ENCODE measurements around the gene LRP6. TPM values are rescaled to one million over a fixed set of nuclear protein-coding genes. Genes with fewer than 3 reads are reported as not detected.

Gene LRP6
- total and polyA plus RNA-seq, 10 of the 15 experiments (the other 5 are each of a cell fraction or from before 2014, with no cell fraction given) = 1.5 to 14.9 (median 6.1) TPM

- TF ChIP-seq TCF12 (IDR thresholded peaks at IDR 0.05; ENCODE audit: low read depth, low read length) (no peak), CREB1 (IDR thresholded peaks at IDR 0.05; ENCODE audit: low read depth) (no peak)
- Histone ChIP-seq H3K27me3 (replicated peaks in 1 of 2; ENCODE audit: control insufficient read depth in 2 of 2, insufficient read depth in 2 of 2, low read length in 1 of 2) (no peaks in the 10 kb centered on the region), H3K79me2 (ENCODE audit: control insufficient read depth, insufficient read depth, low read length) (peaks cover 1% of the 10 kb centered on the region), H3K9me3 (replicated peaks; ENCODE audit: control insufficient read depth, insufficient read depth, low read length) (no peaks in the 10 kb centered on the region; the same call in 2 of the 3 replicates), H3K36me3 (ENCODE audit: control insufficient read depth in 2 of 2, insufficient read depth in 2 of 2, low read length in 1 of 2) (no peaks in the 10 kb centered on the region), H3K4me1 (ENCODE audit: control insufficient read depth, insufficient read depth, low read length) (no peaks in the 10 kb centered on the region), H4K20me1 (ENCODE audit: control insufficient read depth, insufficient read depth) (no peaks in the 10 kb centered on the region), H3K9ac (ENCODE audit: control insufficient read depth, insufficient read depth, low read length) (no peak overlapping the region), H3K4me3 (no peak overlapping the region), H3K4me2 (ENCODE audit: control insufficient read depth, insufficient read depth) (no peak overlapping the region), H3K27ac (ENCODE audit: control insufficient read depth, insufficient read depth) (no peak overlapping the region), H2AFZ (ENCODE audit: control insufficient read depth, low read depth, low read length) (no peak overlapping the region)
- WGBS (ENCODE audit: insufficient coverage, insufficient replicate concordance, low lambda C conversion rate, missing lambda C conversion rate) = 37% methylated on average over 4 of the region's 4 CpGs
- ChIA-PET POLR2A (interaction anchor here (0.6 kb wide), 1 partner anchor 17 kb away, joined by 3 read pairs; no protein-coding TSS in a partner anchor), CTCF (interaction anchor here (0.7 to 1.5 kb wide), 5 partner anchors 9 to 123 kb away, joined by 3 to 4 read pairs (median 3); no protein-coding TSS in a partner anchor), SMC1A (ENCODE audit: uncharacterized antibody, unreplicated experiment) (interaction anchor here (1.0 to 4.1 kb wide), 5 partner anchors 9 to 117 kb away, joined by 3 to 14 read pairs (median 4); no protein-coding TSS in a partner anchor), RAD21 (ENCODE audit: unreplicated experiment) (no interaction called here)
- no peak for FAIRE-seq
- in situ Hi-C loops (cut with MboI) (no loop called here), intact Hi-C loops (cut with micrococcal nuclease; ENCODE audit: unreplicated experiment) (no loop called here)
- DNase-seq (ENCODE audit: low read depth, low spot score) = no peak
- no TSS peak for BruUV-seq (replicated peaks)
- ATAC-seq = no peak
Observed at GRCh38 chr12:12238605-12239004, 28.2 kb downstream of the LRP6 start.

- intact Hi-C loops (cut with micrococcal nuclease; ENCODE audit: unreplicated experiment) = no loop called here
- SMC1A ChIA-PET (ENCODE audit: uncharacterized antibody, unreplicated experiment) = interaction anchor here (1.1 to 4.1 kb wide), 2 partner anchors 12 to 64 kb away, joined by 3 to 14 read pairs; no protein-coding TSS in a partner anchor
Observed at GRCh38 chr12:12236896-12237295, 29.9 kb downstream of the LRP6 start.

More at GRCh38 chr12:12236896-12237295, 29.9 kb downstream of the LRP6 start:
- no peaks in the 10 kb centered on the region for H3K36me3 ChIP-seq (ENCODE audit: control insufficient read depth in 2 of 2, insufficient read depth in 2 of 2, low read length in 1 of 2)
- no peak overlapping the region for H2AFZ ChIP-seq (ENCODE audit: control insufficient read depth, low read depth, low read length)
- RAD21 ChIA-PET (ENCODE audit: unreplicated experiment) = no interaction called here
- DNase-seq (ENCODE audit: low read depth, low spot score) = no peak
- H3K27me3 ChIP-seq (replicated peaks in 1 of 2; ENCODE audit: control insufficient read depth in 2 of 2, insufficient read depth in 2 of 2, low read length in 1 of 2) = no peaks in the 10 kb centered on the region
- in situ Hi-C loops (cut with MboI) = no loop called here
- POLR2A ChIA-PET = no interaction called here
- no peaks in the 10 kb centered on the region; the same call in 2 of the 3 replicates for H3K9me3 ChIP-seq (replicated peaks; ENCODE audit: control insufficient read depth, insufficient read depth, low read length)
- CTCF ChIA-PET = no interaction called here
- H4K20me1 ChIP-seq (ENCODE audit: control insufficient read depth, insufficient read depth) = no peaks in the 10 kb centered on the region
- ATAC-seq = no peak
- H3K9ac ChIP-seq (ENCODE audit: control insufficient read depth, insufficient read depth, low read length) = no peak overlapping the region
- H3K79me2 ChIP-seq (ENCODE audit: control insufficient read depth, insufficient read depth, low read length) = peaks cover 1% of the 10 kb centered on the region
- no peak overlapping the region for H3K4me2 ChIP-seq (ENCODE audit: control insufficient read depth, insufficient read depth)
- TF ChIP-seq CTCF (IDR thresholded peaks at IDR 0.05 in 2 of 3, conservative IDR thresholded peaks at IDR 0.05 in 1 of 3; ENCODE audit: control insufficient read depth in 2 of 3, extremely low read depth in 1 of 3, insufficient read depth in 1 of 3, low read depth in 3 of 3, low read length in 3 of 3) = no peak
- no peak for TF ChIP-seq FOS (IDR thresholded peaks at IDR 0.05; ENCODE audit: borderline replicate concordance, extremely low read depth, insufficient read length)
- TF ChIP-seq SUPT20H (IDR thresholded peaks at IDR 0.05; ENCODE audit: borderline replicate concordance, control insufficient read depth, low read depth, low read length) = no peak
- TF ChIP-seq ELK1 (IDR thresholded peaks at IDR 0.05; ENCODE audit: low read depth, low read length) = no peak
- no peak for TF ChIP-seq MXI1 (IDR thresholded peaks at IDR 0.05; ENCODE audit: low read depth, low read length)
- TF ChIP-seq RUNX3 (IDR thresholded peaks at IDR 0.05; ENCODE audit: low read length) = no peak
- no peak for TF ChIP-seq PAX8 (IDR thresholded peaks at IDR 0.05)
- no peak overlapping the region for H3K4me3 ChIP-seq
- H3K27ac ChIP-seq (ENCODE audit: control insufficient read depth, insufficient read depth) = no peak overlapping the region
- no peaks in the 10 kb centered on the region for H3K4me1 ChIP-seq (ENCODE audit: control insufficient read depth, insufficient read depth, low read length)
- BruUV-seq (replicated peaks) = no TSS peak
- no peak for FAIRE-seq

Data from GM12878 (cell line).